Neutrophil (primary cell): ENCODE results near the gene ATXN7.

ENCODE experiments used
- H3K27ac ChIP-seq: fragments of 200-600 bp; sonication (generic); 2 replicates; pipeline ENCODE4 v1.5.1; 2016; ENCODE audit warnings: mild to moderate bottlenecking, moderate library complexity
- H3K27me3 ChIP-seq: fragments of 200-600 bp; sonication (generic); 2 replicates; pipeline ENCODE4 v1.6.0; 2016; ENCODE audit warnings: mild to moderate bottlenecking
- H3K36me3 ChIP-seq: fragments of 200-600 bp; sonication (generic); 2 replicates; pipeline ENCODE4 v1.5.1; 2017
- H3K4me1 ChIP-seq, 2 experiments: fragments of 200-600 bp in 1 of 2; sonication (generic) in 1 of 2; 1 replicate in 1 of 2; 2 replicates in 1 of 2; pipeline versions ENCODE4 v1.5.1 to v1.6.1; 2013 to 2016; ENCODE audit warnings: low read depth in 1 of 2, low read length in 1 of 2, mild to moderate bottlenecking in 1 of 2, moderate library complexity in 1 of 2; ENCODE audit not compliant: control insufficient read depth in 1 of 2, insufficient read depth in 1 of 2
- H3K4me3 ChIP-seq, 2 experiments: fragments of 200-600 bp in 1 of 2; sonication (generic) in 1 of 2; 1 replicate in 1 of 2; 2 replicates in 1 of 2; pipeline ENCODE4 v1.5.1; 2013 to 2016; ENCODE audit warnings: low read depth in 1 of 2, low read length in 1 of 2, mild to moderate bottlenecking in 1 of 2, moderate library complexity in 1 of 2
- H3K9me3 ChIP-seq: fragments of 200-600 bp; sonication (generic); 2 replicates; pipeline ENCODE4 v1.5.1; 2016
- CTCF ChIP-seq: fragments of 200-600 bp; sonication (generic); IDR thresholded peaks from 2 replicates; pipeline ENCODE4 v1.5.1; 2016; ENCODE audit warnings: antibody characterized with exemption

The ATXN7 gene

GRCh38 chr3:63896332-63897030 is 32.8 kb downstream of the ATXN7 start:
- Histone ChIP-seq H3K27me3 (no peaks in the 10 kb centered on the region), H3K4me1 (peaks cover 7 to 8% of the 10 kb centered on the region in 2 experiments), H3K9me3 (no peaks in the 10 kb centered on the region), H3K36me3 (peaks cover 39% of the 10 kb centered on the region), H3K27ac (peak overlapping the region; percentile 26), H3K4me3 (no peak overlapping the region)
- no peak for TF ChIP-seq CTCF

- Histone ChIP-seq H3K36me3 (peaks cover 27% of the 10 kb centered on the region), H3K27me3 (no peaks in the 10 kb centered on the region), H3K9me3 (no peaks in the 10 kb centered on the region), H3K4me3 (no peak overlapping the region), H3K27ac (peak overlapping the region; percentile 37), H3K4me1 (peaks cover 12 to 16% of the 10 kb centered on the region in 2 experiments)
- no peak for TF ChIP-seq CTCF
Measured at GRCh38 chr3:63900010-63900409, 36.3 kb downstream of the ATXN7 start.

- Histone ChIP-seq H3K9me3 (no peaks in the 10 kb centered on the region), H3K4me1 (peaks cover 15 to 21% of the 10 kb centered on the region in 2 experiments), H3K4me3 (no peak overlapping the region), H3K27ac (peak overlapping the region; percentile 37), H3K36me3 (peaks cover 27% of the 10 kb centered on the region), H3K27me3 (no peaks in the 10 kb centered on the region)
- TF ChIP-seq CTCF = no peak
Measured at GRCh38 chr3:63900459-63900858, 36.8 kb downstream of the ATXN7 start.

GRCh38 chr3:63905731-63906620 is 42.3 kb downstream of the ATXN7 start:
- no peaks in the 10 kb centered on the region for H3K27me3 ChIP-seq
- peak overlapping the region; percentile 45 for H3K27ac ChIP-seq
- H3K9me3 ChIP-seq = no peaks in the 10 kb centered on the region
- no peaks in the 10 kb centered on the region for H3K36me3 ChIP-seq
- no peak for TF ChIP-seq CTCF
- H3K4me1 ChIP-seq = peaks cover 31 to 34% of the 10 kb centered on the region in 2 experiments
- H3K4me3 ChIP-seq = no peak overlapping the region

GRCh38 chr3:63908081-63908736 is 44.5 kb downstream of the ATXN7 start:
- no peaks in the 10 kb centered on the region for H3K27me3 ChIP-seq
- H3K36me3 ChIP-seq = no peaks in the 10 kb centered on the region
- H3K4me3 ChIP-seq = no peak overlapping the region
- no peaks in the 10 kb centered on the region for H3K9me3 ChIP-seq
- no peak for TF ChIP-seq CTCF
- H3K27ac ChIP-seq = no peak overlapping the region
- H3K4me1 ChIP-seq = peaks cover 41% of the 10 kb centered on the region in 2 experiments
